Cardiac muscle cell (in vitro differentiated cells and primary cell): ENCODE measurements around the gene FCER2. TPM values are rescaled to one million over a fixed set of nuclear protein-coding genes. Genes with fewer than 3 reads are reported as not detected.
A peak's percentile ranks its signal among the peaks of the same experiment; 100 is the strongest.

Experiments
- DNase-seq, 2 donors: peaks; one replicate each; pipeline versions ENCODE4 v3.0.0 to v3.0.0-alpha.2; 2010 to 2017; ENCODE audit warnings: low read depth in 1 of 2, low spot score in 1 of 2
- H3K27ac ChIP-seq: fragments of 200-600 bp; sonication (generic); 2 replicates; pipeline ENCODE4 v1.5.1; 2016
- H3K27me3 ChIP-seq: fragments of 200-600 bp; sonication (generic); 2 replicates; pipeline ENCODE4 v1.6.0; 2016; ENCODE audit warnings: control low read depth
- H3K36me3 ChIP-seq: fragments of 200-600 bp; sonication (generic); 2 replicates; pipeline ENCODE4 v1.5.1; 2016; ENCODE audit warnings: control low read depth
- H3K4me1 ChIP-seq: fragments of 200-600 bp; sonication (generic); 2 replicates; pipeline ENCODE4 v1.8.1; 2017; ENCODE audit warnings: low read depth, mild to moderate bottlenecking, mixed run types
- H3K4me3 ChIP-seq: fragments of 200-600 bp; sonication (generic); 2 replicates; pipeline ENCODE4 v1.5.1; 2016; ENCODE audit warnings: mild to moderate bottlenecking
- H3K9me3 ChIP-seq: fragments of 200-600 bp; sonication (generic); 2 replicates; pipeline ENCODE4 v1.5.1; 2017; ENCODE audit warnings: low read depth, mild to moderate bottlenecking, control low read depth
- polyA plus RNA-seq: library from polyadenylated mRNA; unstranded; fragments of >200 nt; fragmentation: Nextera tagmentation; extraction: Ambion mirVana; gene quantifications from 2 replicates; pipeline ENCODE4 v1.2.1, GENCODE V29; 2016
- total RNA-seq: library from RNA; depleted of rRNA; stranded (reverse); fragments of >200 nt; gene quantifications from 2 replicates; pipeline ENCODE4 v1.2.3, GENCODE V29; 2016
- TF ChIP-seq, protein P1 (sequence below): IDR thresholded peaks from 2 replicates; pipeline ENCODE4 v1.5.1; 2012; ENCODE audit warnings: low read depth, mild to moderate bottlenecking, low read length

FCER2 gene
- total and polyA plus RNA-seq, 2 experiments from 2014 or later: not detected

- Histone ChIP-seq H3K4me3 (no peak overlapping the region), H3K27ac (no peak overlapping the region), H3K9me3 (no peaks in the 10 kb centered on the region), H3K27me3 (peaks cover 48% of the 10 kb centered on the region), H3K4me1 (no peaks in the 10 kb centered on the region), H3K36me3 (no peaks in the 10 kb centered on the region)
- no peak for DNase-seq
- TF ChIP-seq, protein P1, sequence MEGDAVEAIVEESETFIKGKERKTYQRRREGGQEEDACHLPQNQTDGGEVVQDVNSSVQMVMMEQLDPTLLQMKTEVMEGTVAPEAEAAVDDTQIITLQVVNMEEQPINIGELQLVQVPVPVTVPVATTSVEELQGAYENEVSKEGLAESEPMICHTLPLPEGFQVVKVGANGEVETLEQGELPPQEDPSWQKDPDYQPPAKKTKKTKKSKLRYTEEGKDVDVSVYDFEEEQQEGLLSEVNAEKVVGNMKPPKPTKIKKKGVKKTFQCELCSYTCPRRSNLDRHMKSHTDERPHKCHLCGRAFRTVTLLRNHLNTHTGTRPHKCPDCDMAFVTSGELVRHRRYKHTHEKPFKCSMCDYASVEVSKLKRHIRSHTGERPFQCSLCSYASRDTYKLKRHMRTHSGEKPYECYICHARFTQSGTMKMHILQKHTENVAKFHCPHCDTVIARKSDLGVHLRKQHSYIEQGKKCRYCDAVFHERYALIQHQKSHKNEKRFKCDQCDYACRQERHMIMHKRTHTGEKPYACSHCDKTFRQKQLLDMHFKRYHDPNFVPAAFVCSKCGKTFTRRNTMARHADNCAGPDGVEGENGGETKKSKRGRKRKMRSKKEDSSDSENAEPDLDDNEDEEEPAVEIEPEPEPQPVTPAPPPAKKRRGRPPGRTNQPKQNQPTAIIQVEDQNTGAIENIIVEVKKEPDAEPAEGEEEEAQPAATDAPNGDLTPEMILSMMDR: no peak
Measured at GRCh38 chr19:7736148-7736547, 34.2 kb upstream of the FCER2 start.

- H3K4me1 ChIP-seq: no peaks in the 10 kb centered on the region
- H3K27me3 ChIP-seq: peaks cover 65% of the 10 kb centered on the region
- peak in 1 of 2 donors; percentile 68 for DNase-seq
- no peaks in the 10 kb centered on the region for H3K36me3 ChIP-seq
- no peaks in the 10 kb centered on the region for H3K9me3 ChIP-seq
- TF ChIP-seq, protein P1: no peak
- no peak overlapping the region for H3K4me3 ChIP-seq
- no peak overlapping the region for H3K27ac ChIP-seq
Measured at GRCh38 chr19:7734220-7735203, 32.6 kb upstream of the FCER2 start.

GRCh38 chr19:7733376-7733775 lies 31.4 kb upstream of the FCER2 start:
- no peak for DNase-seq
- H3K36me3 ChIP-seq: no peaks in the 10 kb centered on the region
- H3K4me1 ChIP-seq: no peaks in the 10 kb centered on the region
- no peaks in the 10 kb centered on the region for H3K9me3 ChIP-seq
- H3K4me3 ChIP-seq: no peak overlapping the region
- TF ChIP-seq, protein P1: no peak
- peaks cover 76% of the 10 kb centered on the region for H3K27me3 ChIP-seq
- H3K27ac ChIP-seq: no peak overlapping the region

- Histone ChIP-seq H3K27ac (no peak within 1 kb of the TSS), H3K27me3 (peaks cover 86% of the 10 kb centered on the region), H3K4me1 (no peaks in the 10 kb centered on the region), H3K9me3 (no peaks in the 10 kb centered on the region), H3K36me3 (no peaks in the 10 kb centered on the region), H3K4me3 (no peak within 1 kb of the TSS)
- TF ChIP-seq, protein P1: no peak
- DNase-seq: no peak
Measured at GRCh38 chr19:7732045-7732444, 30.1 kb upstream of the FCER2 start, which contains the start of gene CLEC4G. Gene CLEC4G (minus strand): TSS chr19:7732110. CDS start chr19:7732102, 8 bp downstream.

DNA sequence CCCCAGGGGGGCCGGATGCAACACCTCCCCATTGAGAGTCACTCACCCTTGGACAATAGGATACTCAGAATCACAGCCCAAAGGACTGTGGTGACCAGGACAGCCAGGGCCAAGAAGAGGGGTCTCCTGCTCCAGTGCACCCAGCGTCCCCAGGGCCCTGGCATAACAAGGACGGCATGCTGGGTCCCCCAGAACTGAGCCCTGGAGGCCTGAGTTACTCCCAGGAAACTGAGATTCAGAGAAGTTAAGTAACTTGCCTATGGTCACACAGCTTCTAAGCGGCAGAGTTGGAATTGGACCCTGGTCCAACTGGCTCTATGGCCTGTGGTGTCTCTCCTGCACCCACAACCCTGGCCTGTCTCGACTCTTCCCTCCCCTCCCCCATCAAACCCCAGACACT lies 29.7 kb upstream of the FCER2 start:
- Histone ChIP-seq H3K27me3 (peaks cover 90% of the 10 kb centered on the region), H3K4me3 (no peak overlapping the region), H3K36me3 (no peaks in the 10 kb centered on the region), H3K9me3 (no peaks in the 10 kb centered on the region), H3K27ac (no peak overlapping the region), H3K4me1 (no peaks in the 10 kb centered on the region)
- DNase-seq: no peak
- TF ChIP-seq, protein P1: no peak
